ENCODE data around the gene SLC6A9. TPM values are rescaled to one million over a fixed set of nuclear protein-coding genes. Genes with fewer than 3 reads are reported as not detected.
A peak's percentile ranks its signal among the peaks of the same experiment; 100 is the strongest.

The SLC6A9 gene
- total RNA-seq, 4 donors from 2014 or later, result 0.16 to 0.63 (median 0.29) TPM; not detected in 1

DNA sequence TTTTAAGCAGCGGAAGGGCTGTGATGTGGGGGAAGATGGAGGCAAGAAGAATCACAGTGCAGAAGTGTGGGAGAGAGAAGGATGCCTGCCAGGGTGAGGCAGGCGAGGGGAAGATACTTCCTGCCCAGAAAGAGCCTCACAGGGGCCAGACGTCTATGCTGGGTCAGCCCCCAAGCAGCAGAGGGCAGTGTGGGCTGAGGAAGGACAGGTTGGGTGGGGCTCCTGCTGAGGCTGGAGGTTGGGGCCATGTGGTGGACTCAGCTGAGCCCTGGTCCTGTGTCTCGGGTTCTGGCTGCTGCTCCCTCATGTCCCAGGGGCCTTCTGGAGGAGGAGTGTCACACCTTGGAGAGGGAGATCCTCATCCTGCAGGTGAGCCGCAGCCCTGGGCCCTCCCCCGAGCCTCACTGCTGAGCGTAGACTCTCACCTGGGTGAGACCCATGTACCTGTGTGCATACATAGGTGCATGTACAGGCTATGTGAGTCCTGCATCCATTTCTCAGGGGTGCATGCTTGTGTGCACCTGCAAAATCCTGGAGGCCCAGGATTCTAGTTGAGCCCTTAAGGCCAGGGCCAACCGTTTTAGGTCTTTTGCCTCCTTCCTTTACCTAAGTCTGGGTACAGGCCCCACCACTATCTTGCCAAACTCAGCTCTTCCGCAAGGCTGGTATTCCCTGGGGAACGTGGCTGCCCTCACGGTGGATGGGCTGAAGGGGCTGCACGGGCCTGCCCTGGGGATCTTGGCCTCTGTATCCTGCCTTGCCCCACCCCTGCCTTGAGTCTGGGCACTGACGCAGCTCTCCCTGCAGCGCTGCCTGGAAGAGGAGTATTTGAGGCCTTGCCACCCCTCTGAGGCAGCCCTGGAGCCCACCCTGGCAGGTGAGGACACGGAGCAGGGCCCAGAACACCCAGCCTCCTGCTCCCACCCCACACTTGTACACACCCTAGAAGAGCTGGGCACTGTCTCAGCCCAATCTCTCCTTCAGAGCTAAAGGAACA lies 36.2 kb downstream of the SLC6A9 start:
- H3K27ac ChIP-seq, result no peak overlapping the region
- peaks cover 0 to 17% of the 10 kb centered on the region in 2 donors for H3K4me1 ChIP-seq
- intact Hi-C loops (cut with DNase I; ENCODE audit: low total_unique reads), result loop anchor here (5.0 kb wide), 1 partner anchor 37 kb away; the partner anchor contains the start of gene SLC6A9
- DNase-seq, result no peak
- no peaks in the 10 kb centered on the region for H3K27me3 ChIP-seq
- TF ChIP-seq, protein P1, sequence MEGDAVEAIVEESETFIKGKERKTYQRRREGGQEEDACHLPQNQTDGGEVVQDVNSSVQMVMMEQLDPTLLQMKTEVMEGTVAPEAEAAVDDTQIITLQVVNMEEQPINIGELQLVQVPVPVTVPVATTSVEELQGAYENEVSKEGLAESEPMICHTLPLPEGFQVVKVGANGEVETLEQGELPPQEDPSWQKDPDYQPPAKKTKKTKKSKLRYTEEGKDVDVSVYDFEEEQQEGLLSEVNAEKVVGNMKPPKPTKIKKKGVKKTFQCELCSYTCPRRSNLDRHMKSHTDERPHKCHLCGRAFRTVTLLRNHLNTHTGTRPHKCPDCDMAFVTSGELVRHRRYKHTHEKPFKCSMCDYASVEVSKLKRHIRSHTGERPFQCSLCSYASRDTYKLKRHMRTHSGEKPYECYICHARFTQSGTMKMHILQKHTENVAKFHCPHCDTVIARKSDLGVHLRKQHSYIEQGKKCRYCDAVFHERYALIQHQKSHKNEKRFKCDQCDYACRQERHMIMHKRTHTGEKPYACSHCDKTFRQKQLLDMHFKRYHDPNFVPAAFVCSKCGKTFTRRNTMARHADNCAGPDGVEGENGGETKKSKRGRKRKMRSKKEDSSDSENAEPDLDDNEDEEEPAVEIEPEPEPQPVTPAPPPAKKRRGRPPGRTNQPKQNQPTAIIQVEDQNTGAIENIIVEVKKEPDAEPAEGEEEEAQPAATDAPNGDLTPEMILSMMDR (IDR thresholded peaks at IDR 0.05 in 4 of 5, conservative IDR thresholded peaks at IDR 0.05 in 1 of 5), result no peak
- no peak for TF ChIP-seq POLR2A (IDR thresholded peaks at IDR 0.05)
- H3K4me3 ChIP-seq, result no peak overlapping the region
- H3K36me3 ChIP-seq, result no peaks in the 10 kb centered on the region
- H3K9me3 ChIP-seq, result no peaks in the 10 kb centered on the region
- ATAC-seq, result no peak
- in situ Hi-C loops (cut with MboI; ENCODE audit: low sequenced_read_pairs in 4 of 4), result loop anchor here in 1 of 4 donors (10.0 kb wide), 1 partner anchor 50 kb away; no protein-coding TSS in a partner anchor

DNA sequence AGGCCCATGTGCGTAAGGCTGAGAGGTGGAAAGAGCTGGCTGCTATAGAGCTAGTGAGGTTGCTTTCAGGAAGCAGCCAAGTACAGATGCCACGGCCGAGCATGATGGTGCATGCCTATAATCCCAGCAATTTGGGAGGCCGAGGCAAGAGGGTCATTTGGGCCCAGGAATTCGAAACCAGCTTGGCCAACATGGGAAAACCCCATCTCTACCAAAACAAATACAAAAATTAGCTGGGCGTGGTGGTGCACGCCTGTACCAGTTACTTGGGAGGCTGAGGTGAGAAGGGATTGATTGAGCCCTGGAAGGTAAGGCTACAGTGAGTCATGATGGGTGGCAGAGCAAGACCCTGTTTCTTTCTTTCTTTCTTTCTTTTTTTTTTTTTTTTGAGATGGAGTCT lies 37.2 kb downstream of the SLC6A9 start:
- TF ChIP-seq, protein P1 (IDR thresholded peaks at IDR 0.05 in 4 of 5, conservative IDR thresholded peaks at IDR 0.05 in 1 of 5), result no peak
- TF ChIP-seq POLR2A (IDR thresholded peaks at IDR 0.05), result no peak
- Histone ChIP-seq H3K4me1 (peaks cover 0 to 17% of the 10 kb centered on the region in 2 donors), H3K27me3 (no peaks in the 10 kb centered on the region), H3K36me3 (no peaks in the 10 kb centered on the region), H3K4me3 (no peak overlapping the region), H3K9me3 (no peaks in the 10 kb centered on the region), H3K27ac (no peak overlapping the region)
- DNase-seq (no peak), ATAC-seq (no peak)
- intact Hi-C loops (cut with DNase I; ENCODE audit: low total_unique reads), result loop anchor here (5.0 kb wide), 1 partner anchor 38 kb away; the partner anchor contains the start of gene SLC6A9
- in situ Hi-C loops (cut with MboI; ENCODE audit: low sequenced_read_pairs in 4 of 4), result loop anchor here in 1 of 4 donors (10.0 kb wide), 1 partner anchor 51 kb away; no protein-coding TSS in a partner anchor

- in situ Hi-C loops (cut with MboI; ENCODE audit: low sequenced_read_pairs in 4 of 4), result loop anchor here in 1 of 4 donors (10.0 kb wide), 1 partner anchor 51 kb away; no protein-coding TSS in a partner anchor
- H3K27me3 ChIP-seq, result no peaks in the 10 kb centered on the region
- DNase-seq, result no peak
- intact Hi-C loops (cut with DNase I; ENCODE audit: low total_unique reads), result loop anchor here (5.0 kb wide), 1 partner anchor 39 kb away; the partner anchor contains the start of gene SLC6A9
- ATAC-seq, result no peak
- no peaks in the 10 kb centered on the region for H3K9me3 ChIP-seq
- no peak overlapping the region for H3K4me3 ChIP-seq
- H3K4me1 ChIP-seq, result peaks cover 0 to 17% of the 10 kb centered on the region in 2 donors
- TF ChIP-seq, protein P1 (IDR thresholded peaks at IDR 0.05 in 4 of 5, conservative IDR thresholded peaks at IDR 0.05 in 1 of 5), result no peak
- no peak for TF ChIP-seq POLR2A (IDR thresholded peaks at IDR 0.05)
- H3K36me3 ChIP-seq, result no peaks in the 10 kb centered on the region
- no peak overlapping the region for H3K27ac ChIP-seq
Observed at GRCh38 chr1:43993206-43993914, 37.9 kb downstream of the SLC6A9 start.

GRCh38 chr1:43992232-43992995 lies 38.8 kb downstream of the SLC6A9 start:
- Histone ChIP-seq H3K4me1 (peaks cover 0 to 17% of the 10 kb centered on the region in 2 donors), H3K27me3 (no peaks in the 10 kb centered on the region), H3K9me3 (no peaks in the 10 kb centered on the region), H3K36me3 (no peaks in the 10 kb centered on the region), H3K27ac (peak overlapping the region in 2 of 4 donors; percentile 79 to 83), H3K4me3 (peak overlapping the region; percentile 63 to 95 (median 70))
- in situ Hi-C loops (cut with MboI; ENCODE audit: low sequenced_read_pairs in 4 of 4), result loop anchor here in 1 of 4 donors (10.0 kb wide), 1 partner anchor 52 kb away; no protein-coding TSS in a partner anchor
- intact Hi-C loops (cut with DNase I; ENCODE audit: low total_unique reads), result loop anchor here (5.0 kb wide), 1 partner anchor 40 kb away; the partner anchor contains the start of gene SLC6A9
- no peak for ATAC-seq
- no peak for TF ChIP-seq POLR2A (IDR thresholded peaks at IDR 0.05)
- TF ChIP-seq, protein P1 (IDR thresholded peaks at IDR 0.05 in 4 of 5, conservative IDR thresholded peaks at IDR 0.05 in 1 of 5), result no peak
- peak in 1 of 2 donors; percentile 36 for DNase-seq

Data from gastrocnemius medialis (tissue), 4 donors.